GM12875 (cell line): Measurements from ENCODE around the gene ZNF727.
"Not testable (repeated sequence)": the region's sequence is repeated elsewhere in the genome, so short reads cannot be mapped to it uniquely, and the experiment has no call there.

Experiments used
- H3K4me3 ChIP-seq: one replicate; pipeline ENCODE4 v1.5.1; 2011; ENCODE audit warnings: low read depth, low read length, control low read depth
- CTCF ChIP-seq: IDR thresholded peaks from 2 replicates; pipeline ENCODE4 v1.5.1; 2011; ENCODE audit warnings: low read depth, mild to moderate bottlenecking, control low read depth, inconsistent platforms, low read length, moderate library complexity, borderline replicate concordance; ENCODE audit not compliant: insufficient read depth

The ZNF727 gene

GRCh38 chr7:64087501-64087900 lies 42.3 kb downstream of the ZNF727 start:
- TF ChIP-seq CTCF, result no peak
- no peak overlapping the region for H3K4me3 ChIP-seq

- H3K4me3 ChIP-seq, result not testable (repeated sequence)
Observed at GRCh38 chr7:64088863-64089262, 43.6 kb downstream of the ZNF727 start.
